GM23338 (cell line): ENCODE results near the gene EVI5.

Source experiments
- CREB1 ChIP-seq: fragments of 250-450 bp; sonication (Bioruptor Pico); IDR thresholded peaks from 2 replicates; pipeline ENCODE4 v1.5.0; 2020; ENCODE audit warnings: low read depth, mild to moderate bottlenecking, moderate library complexity
- ETS1 ChIP-seq: IDR thresholded peaks from 2 replicates; pipeline ENCODE4 v1.6.1; 2016; ENCODE audit warnings: antibody characterized with exemption
- EZH2 ChIP-seq: fragments of 200-600 bp; sonication (generic); IDR thresholded peaks from one replicate; pipeline ENCODE4 v1.8.0; 2017; ENCODE audit warnings: antibody characterized with exemption, mild to moderate bottlenecking, low read depth; ENCODE audit not compliant: unreplicated experiment
- EZH2phosphoT487 ChIP-seq: fragments of 200-600 bp; sonication (generic); IDR thresholded peaks from one replicate; pipeline ENCODE4 v1.8.1; 2018; ENCODE audit warnings: antibody characterized with exemption; ENCODE audit not compliant: unreplicated experiment
- JUNB ChIP-seq: IDR thresholded peaks from one replicate; pipeline ENCODE4 v1.6.1; 2016; ENCODE audit warnings: antibody characterized with exemption; ENCODE audit not compliant: unreplicated experiment
- NANOG ChIP-seq: IDR thresholded peaks from 2 replicates; pipeline ENCODE4 v1.6.1; 2016; ENCODE audit warnings: antibody characterized with exemption, borderline replicate concordance
- POLR2AphosphoS5 ChIP-seq: IDR thresholded peaks from 2 replicates; pipeline ENCODE4 v1.6.1; 2016; ENCODE audit warnings: antibody characterized with exemption, low read depth
- ZNF114 ChIP-seq: fragments of 250-450 bp; sonication (Bioruptor Pico); IDR thresholded peaks from 2 replicates; pipeline ENCODE4 v1.5.0; 2020; ENCODE audit warnings: mild to moderate bottlenecking, moderate library complexity
- ZNF331 ChIP-seq: fragments of 250-450 bp; sonication (Bioruptor Pico); IDR thresholded peaks from 2 replicates; pipeline ENCODE4 v1.5.0; 2020; ENCODE audit warnings: low read depth, mild to moderate bottlenecking, moderate library complexity
- TF ChIP-seq, protein P1 (sequence below), 2 experiments: fragments of 200-600 bp in 1 of 2; sonication (generic) in 1 of 2; conservative IDR thresholded peaks; 2 replicates each; pipeline versions ENCODE4 v1.5.1 to v1.6.1; 2016 to 2017; ENCODE audit warnings: antibody characterized with exemption in 2 of 2, low read depth in 2 of 2, mild to moderate bottlenecking in 2 of 2, moderate library complexity in 1 of 2
- TF ChIP-seq, protein P2 (sequence below): fragments of 250-450 bp; sonication (Bioruptor Pico); IDR thresholded peaks from 2 replicates; pipeline ENCODE4 v1.5.0; 2020; ENCODE audit warnings: mild to moderate bottlenecking, moderate library complexity
- TF ChIP-seq, protein P3 (sequence below): IDR thresholded peaks from one replicate; pipeline ENCODE4 v1.6.1; 2018; ENCODE audit warnings: antibody characterized with exemption; ENCODE audit not compliant: unreplicated experiment

DNA sequence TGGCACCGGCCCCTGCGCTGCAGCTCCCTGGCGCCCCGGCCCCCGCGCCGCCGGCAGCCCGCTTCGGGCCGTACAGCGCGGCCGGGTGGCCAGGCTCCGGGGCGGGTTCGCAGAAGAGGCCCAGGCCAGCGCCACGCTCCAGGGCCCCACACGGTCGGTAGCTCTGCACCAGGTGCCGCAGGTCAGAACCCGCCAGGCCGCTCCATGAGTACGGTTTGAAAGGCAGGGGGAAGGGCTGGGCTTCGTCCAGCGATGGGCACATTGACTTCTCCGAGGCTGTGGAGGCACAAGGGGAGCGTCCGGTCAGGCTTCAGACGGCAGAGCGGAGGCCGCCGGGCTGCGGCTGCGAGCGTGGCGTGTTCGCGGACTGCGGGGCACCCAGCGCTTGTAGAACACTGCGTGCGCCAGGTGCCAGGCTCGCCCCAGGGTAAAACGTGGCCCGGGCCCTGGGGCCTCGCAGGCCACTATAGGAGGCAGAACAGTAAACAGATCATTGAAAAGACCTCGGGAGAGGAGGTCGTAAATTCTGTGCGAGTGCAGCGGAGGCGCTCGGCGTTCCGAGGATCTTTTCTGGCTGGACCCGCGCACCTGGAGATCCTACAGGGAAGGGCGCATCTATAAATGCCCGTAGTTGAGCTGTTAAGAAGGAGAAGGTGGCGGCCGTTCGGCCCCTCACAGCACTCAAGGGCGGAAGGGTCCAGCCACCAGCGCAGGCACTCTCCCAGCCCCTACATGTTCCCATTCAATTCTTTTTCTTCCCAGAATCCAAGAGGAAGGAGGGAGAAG lies 303.9 kb downstream of the EVI5 start:
- TF ChIP-seq EZH2 (peak; percentile 99), POLR2AphosphoS5 (no peak), JUNB (no peak), EZH2phosphoT487 (peak; percentile 30), NANOG (no peak), CREB1 (no peak), ZNF114 (CRISPR knock-in tag) (no peak), ETS1 (no peak), ZNF331 (no peak)
- TF ChIP-seq, protein P1, sequence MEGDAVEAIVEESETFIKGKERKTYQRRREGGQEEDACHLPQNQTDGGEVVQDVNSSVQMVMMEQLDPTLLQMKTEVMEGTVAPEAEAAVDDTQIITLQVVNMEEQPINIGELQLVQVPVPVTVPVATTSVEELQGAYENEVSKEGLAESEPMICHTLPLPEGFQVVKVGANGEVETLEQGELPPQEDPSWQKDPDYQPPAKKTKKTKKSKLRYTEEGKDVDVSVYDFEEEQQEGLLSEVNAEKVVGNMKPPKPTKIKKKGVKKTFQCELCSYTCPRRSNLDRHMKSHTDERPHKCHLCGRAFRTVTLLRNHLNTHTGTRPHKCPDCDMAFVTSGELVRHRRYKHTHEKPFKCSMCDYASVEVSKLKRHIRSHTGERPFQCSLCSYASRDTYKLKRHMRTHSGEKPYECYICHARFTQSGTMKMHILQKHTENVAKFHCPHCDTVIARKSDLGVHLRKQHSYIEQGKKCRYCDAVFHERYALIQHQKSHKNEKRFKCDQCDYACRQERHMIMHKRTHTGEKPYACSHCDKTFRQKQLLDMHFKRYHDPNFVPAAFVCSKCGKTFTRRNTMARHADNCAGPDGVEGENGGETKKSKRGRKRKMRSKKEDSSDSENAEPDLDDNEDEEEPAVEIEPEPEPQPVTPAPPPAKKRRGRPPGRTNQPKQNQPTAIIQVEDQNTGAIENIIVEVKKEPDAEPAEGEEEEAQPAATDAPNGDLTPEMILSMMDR (conservative IDR thresholded peaks at IDR 0.05; ENCODE audit: low read depth in 2 of 2), result no peak
- TF ChIP-seq, protein P2, sequence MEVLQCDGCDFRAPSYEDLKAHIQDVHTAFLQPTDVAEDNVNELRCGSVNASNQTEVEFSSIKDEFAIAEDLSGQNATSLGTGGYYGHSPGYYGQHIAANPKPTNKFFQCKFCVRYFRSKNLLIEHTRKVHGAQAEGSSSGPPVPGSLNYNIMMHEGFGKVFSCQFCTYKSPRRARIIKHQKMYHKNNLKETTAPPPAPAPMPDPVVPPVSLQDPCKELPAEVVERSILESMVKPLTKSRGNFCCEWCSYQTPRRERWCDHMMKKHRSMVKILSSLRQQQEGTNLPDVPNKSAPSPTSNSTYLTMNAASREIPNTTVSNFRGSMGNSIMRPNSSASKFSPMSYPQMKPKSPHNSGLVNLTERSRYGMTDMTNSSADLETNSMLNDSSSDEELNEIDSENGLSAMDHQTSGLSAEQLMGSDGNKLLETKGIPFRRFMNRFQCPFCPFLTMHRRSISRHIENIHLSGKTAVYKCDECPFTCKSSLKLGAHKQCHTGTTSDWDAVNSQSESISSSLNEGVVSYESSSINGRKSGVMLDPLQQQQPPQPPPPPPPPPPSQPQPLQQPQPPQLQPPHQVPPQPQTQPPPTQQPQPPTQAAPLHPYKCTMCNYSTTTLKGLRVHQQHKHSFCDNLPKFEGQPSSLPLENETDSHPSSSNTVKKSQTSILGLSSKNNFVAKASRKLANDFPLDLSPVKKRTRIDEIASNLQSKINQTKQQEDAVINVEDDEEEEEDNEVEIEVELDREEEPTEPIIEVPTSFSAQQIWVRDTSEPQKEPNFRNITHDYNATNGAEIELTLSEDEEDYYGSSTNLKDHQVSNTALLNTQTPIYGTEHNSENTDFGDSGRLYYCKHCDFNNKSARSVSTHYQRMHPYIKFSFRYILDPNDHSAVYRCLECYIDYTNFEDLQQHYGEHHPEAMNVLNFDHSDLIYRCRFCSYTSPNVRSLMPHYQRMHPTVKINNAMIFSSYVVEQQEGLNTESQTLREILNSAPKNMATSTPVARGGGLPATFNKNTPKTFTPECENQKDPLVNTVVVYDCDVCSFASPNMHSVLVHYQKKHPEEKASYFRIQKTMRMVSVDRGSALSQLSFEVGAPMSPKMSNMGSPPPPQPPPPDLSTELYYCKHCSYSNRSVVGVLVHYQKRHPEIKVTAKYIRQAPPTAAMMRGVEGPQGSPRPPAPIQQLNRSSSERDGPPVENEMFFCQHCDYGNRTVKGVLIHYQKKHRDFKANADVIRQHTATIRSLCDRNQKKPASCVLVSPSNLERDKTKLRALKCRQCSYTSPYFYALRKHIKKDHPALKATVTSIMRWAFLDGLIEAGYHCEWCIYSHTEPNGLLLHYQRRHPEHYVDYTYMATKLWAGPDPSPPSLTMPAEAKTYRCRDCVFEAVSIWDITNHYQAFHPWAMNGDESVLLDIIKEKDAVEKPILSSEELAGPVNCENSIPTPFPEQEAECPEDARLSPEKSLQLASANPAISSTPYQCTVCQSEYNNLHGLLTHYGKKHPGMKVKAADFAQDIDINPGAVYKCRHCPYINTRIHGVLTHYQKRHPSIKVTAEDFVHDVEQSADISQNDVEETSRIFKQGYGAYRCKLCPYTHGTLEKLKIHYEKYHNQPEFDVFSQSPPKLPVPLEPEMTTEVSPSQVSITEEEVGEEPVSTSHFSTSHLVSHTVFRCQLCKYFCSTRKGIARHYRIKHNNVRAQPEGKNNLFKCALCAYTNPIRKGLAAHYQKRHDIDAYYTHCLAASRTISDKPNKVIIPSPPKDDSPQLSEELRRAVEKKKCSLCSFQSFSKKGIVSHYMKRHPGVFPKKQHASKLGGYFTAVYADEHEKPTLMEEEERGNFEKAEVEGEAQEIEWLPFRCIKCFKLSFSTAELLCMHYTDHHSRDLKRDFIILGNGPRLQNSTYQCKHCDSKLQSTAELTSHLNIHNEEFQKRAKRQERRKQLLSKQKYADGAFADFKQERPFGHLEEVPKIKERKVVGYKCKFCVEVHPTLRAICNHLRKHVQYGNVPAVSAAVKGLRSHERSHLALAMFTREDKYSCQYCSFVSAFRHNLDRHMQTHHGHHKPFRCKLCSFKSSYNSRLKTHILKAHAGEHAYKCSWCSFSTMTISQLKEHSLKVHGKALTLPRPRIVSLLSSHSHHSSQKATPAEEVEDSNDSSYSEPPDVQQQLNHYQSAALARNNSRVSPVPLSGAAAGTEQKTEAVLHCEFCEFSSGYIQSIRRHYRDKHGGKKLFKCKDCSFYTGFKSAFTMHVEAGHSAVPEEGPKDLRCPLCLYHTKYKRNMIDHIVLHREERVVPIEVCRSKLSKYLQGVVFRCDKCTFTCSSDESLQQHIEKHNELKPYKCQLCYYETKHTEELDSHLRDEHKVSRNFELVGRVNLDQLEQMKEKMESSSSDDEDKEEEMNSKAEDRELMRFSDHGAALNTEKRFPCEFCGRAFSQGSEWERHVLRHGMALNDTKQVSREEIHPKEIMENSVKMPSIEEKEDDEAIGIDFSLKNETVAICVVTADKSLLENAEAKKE, result no peak
- TF ChIP-seq, protein P3, sequence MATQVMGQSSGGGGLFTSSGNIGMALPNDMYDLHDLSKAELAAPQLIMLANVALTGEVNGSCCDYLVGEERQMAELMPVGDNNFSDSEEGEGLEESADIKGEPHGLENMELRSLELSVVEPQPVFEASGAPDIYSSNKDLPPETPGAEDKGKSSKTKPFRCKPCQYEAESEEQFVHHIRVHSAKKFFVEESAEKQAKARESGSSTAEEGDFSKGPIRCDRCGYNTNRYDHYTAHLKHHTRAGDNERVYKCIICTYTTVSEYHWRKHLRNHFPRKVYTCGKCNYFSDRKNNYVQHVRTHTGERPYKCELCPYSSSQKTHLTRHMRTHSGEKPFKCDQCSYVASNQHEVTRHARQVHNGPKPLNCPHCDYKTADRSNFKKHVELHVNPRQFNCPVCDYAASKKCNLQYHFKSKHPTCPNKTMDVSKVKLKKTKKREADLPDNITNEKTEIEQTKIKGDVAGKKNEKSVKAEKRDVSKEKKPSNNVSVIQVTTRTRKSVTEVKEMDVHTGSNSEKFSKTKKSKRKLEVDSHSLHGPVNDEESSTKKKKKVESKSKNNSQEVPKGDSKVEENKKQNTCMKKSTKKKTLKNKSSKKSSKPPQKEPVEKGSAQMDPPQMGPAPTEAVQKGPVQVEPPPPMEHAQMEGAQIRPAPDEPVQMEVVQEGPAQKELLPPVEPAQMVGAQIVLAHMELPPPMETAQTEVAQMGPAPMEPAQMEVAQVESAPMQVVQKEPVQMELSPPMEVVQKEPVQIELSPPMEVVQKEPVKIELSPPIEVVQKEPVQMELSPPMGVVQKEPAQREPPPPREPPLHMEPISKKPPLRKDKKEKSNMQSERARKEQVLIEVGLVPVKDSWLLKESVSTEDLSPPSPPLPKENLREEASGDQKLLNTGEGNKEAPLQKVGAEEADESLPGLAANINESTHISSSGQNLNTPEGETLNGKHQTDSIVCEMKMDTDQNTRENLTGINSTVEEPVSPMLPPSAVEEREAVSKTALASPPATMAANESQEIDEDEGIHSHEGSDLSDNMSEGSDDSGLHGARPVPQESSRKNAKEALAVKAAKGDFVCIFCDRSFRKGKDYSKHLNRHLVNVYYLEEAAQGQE, result no peak
